ENCODE measurements around the gene TMEM52.

Gene TMEM52

GRCh38 chr1:1914101-1914970, 4.7 kb downstream of the TMEM52 start:
- no peak for DNase-seq

DNA sequence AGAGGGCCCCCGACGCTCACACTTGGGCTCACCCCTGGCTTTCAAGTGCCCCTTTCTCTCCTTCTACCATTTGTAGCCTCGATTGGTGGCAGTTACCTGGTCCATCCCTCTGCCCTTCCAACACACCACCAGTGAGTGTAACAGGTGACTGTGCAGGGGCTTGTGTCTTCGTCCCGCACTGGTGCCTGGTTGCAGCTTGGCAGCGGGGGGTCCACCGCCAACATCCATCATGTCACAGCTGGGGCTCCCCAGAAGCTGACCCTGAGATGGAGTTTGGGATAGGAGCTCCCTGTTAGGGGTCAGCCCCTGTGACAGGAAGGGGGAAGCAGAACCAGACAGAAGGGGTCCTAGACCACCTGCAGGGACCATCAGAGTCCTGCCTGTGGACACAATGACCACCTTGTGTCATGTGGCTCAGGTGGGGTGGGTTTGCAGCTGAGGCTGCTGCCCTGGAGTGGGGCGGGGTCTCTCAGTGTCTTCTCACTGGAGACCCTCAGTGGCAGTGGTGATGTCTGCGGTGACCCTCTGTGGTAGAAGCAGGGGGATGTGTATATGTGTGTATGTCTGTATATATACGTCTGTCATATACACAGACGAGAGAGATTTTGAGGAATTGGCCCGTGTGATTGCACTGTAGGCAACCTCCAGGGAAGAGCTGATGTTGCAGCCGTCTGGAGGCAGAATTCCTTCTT, 7.6 kb downstream of the TMEM52 start:
- DNase-seq, result no peak

- DNase-seq, result no peak
These were observed 8.3 kb downstream of the TMEM52 start for GRCh38 chr1:1910651-1911331.

- DNase-seq, result no peak
These were observed 9.0 kb downstream of the TMEM52 start for GRCh38 chr1:1910033-1910465.

DNA sequence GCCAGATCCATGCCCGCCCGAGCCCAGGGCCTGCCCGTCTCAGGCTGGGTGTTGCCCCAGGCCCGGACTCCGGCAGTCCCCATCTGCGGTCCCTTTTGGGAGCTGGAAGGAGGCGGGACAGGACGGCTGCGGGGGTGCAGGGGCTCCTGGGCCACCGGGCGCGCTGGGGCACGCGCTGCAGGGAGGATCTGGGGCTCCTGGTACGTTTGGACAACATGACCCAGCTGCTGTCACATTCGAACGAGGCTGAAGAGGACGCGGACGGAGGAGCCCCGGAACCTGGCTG, 10.6 kb downstream of the TMEM52 start:
- DNase-seq, result no peak

DNA sequence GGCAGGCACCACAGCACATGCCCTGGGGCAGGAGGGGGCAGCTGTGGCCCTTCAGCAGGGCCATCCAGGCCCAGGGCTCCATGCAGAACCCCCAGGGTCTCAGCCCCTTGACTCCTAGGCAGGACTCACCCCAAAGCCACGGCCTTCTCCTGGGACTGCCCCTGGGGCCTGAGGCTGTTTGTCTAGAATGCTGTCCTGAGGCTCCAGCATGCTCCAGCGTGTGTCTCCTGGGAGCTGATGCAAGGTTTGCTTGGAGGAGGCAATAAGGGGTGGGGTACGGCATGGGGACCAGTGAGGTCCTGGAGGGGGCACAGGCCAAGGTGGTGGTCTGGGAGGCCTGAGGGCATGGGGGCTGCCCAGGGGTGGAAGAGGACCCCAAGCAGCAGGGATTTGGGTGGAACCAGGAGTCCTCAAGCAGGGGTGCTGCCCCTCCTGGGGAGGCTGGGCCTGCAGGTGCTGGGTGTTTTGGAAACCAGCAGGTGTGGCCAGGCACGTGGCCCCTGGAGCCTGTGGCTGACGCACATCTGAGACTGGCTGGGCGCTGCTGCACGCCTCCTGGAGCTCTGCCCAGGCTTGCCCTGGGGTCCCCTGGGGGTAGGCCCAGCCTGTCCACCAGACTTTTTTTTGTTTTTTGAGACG, 11.9 kb downstream of the TMEM52 start:
- DNase-seq, result no peak

- peak; percentile 74 for DNase-seq
These were observed 12.6 kb downstream of the TMEM52 start for GRCh38 chr1:1906185-1907097.

DNA sequence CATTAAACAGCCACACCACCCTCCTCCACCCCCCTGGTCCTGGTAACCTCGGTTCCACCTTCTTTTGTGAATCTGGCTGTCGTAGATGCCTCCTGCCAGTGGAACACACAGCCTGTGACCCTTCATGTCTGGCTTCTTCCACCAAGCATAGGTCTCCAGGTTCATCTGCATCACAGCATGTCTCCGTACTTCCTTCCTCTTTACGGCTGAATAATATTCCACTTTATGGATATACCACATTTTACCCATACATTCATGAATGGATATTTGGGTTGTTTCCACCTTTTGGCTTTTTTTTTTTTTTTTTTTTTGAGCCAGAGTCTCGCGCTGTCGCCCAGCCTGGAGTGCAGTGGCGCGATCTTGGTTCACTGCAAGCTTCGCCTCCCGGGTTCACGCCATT, 15.9 kb downstream of the TMEM52 start:
- no peak for DNase-seq

- no peak for DNase-seq
These were observed 17.3 kb downstream of the TMEM52 start for GRCh38 chr1:1901641-1902294.

GRCh38 chr1:1900883-1901640, 18.0 kb downstream of the TMEM52 start:
- DNase-seq, result no peak

- DNase-seq, result no peak
These were observed 19.1 kb downstream of the TMEM52 start for GRCh38 chr1:1899967-1900327.

DNA sequence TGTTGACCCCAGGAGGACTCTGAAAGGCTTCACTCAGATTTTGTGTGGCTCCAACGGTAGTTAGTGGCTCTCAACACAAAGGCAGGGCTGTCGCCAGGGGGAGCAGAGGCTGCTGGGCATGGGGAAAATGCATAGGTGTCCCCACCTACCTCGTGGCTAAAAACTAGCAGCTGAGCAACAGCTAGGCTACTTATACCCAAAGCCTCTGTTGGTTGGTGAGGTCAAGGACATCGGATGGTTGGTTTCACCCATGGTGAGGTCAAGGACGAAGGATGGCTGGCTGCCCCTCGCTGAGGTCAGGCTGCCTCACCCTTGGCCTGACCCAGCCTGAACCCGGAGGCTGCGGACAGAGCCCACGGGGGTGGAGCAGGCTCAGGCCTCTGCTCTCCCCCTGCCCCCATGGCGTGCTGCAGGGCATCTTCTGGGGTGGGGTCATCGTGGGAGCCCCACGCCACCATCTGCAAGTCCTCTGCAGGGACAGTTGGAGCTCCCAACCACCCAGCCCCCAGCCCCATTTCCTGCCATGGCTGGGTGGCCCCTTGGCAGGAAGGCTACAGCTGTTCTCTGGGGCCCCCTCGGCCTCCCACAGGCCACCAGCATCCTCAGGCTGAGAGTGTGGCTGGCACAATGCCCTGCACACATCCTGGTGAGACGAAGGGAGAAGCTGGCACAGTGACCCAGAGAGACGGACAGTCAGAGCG, 19.7 kb downstream of the TMEM52 start:
- DNase-seq, result no peak

DNA sequence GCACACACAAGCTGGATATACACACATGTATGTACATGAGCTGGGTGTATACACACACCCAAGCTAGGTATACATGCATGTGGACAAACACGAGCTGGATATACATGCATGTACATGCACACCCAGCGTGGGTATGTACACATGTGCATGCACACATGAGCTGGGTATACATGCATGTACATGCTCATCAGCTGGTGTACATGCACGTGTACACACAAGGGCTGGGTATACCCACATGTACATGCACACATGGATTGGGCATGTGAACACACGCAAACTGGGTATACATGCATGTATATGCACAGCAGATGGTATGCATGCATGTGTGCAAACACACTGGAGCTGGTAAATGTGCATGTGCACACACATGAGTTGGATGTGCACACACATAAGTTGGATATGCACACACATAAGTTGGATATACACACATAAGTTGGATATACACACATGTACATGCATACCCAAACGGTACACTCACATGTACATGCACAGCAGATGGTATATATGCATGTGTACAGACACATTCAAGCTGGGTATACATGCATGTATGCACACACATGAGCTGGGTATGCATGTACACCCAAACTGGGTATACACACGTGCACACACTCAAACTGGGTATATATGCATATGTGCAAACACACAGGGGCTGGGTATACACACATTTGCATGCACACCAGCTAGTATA, 20.7 kb downstream of the TMEM52 start:
- DNase-seq, result no peak

GRCh38 chr1:1895456-1896336, 23.4 kb downstream of the TMEM52 start:
- no peak for DNase-seq

DNA sequence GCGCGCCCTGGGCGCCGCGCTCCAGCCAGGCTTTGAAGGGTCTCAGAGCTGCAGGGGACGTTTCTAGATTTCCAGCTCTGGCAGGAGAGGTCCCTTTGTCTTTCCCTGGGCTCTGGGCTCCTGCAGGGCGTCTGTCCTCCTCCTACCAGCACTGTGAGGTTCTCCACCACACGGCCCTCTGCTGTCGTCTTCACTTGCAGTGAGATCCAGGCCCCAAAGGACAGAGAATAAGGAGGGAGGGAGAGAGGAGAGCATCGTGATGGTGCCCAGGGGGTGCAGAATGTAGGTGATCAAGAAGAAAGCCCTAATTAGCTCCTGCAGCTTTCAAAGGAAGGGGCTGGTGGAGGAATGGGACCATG, 24.0 kb downstream of the TMEM52 start:
- no peak for DNase-seq

DNA sequence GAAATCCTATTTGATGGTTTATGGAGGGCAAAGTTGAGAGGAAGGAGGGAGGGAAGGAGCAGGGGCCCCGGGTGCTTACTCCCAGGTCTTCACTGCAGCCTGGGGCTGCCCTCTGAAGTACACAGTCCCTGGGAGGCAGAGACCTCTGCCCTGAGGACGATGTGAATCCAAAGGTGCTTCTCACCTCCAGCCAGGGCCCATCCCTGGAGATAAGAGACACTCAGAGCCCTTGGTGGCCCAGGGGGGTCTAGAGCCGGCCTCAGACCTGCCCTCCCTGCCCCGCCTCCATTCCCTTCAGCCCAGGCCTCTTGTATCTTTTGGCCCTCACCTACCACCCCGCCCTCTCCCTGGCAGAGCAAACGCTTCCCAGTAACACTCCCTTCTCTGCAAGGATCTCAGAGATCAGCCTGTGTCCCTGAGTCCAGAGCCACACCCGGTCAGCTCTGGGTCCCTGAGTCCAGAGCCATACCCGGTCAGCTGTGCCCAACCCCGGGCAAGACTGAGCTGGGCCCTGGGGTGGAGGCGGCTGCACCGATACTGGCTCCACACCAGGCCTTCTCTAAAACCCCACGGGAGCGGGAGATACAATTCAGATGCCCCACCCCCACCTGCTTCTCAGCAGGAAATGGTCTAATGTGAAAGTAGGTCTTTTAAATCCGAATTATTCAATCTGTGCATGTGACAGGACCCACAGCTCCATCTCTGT, 24.6 kb downstream of the TMEM52 start:
- no peak for DNase-seq

- DNase-seq, result no peak
These were observed 25.1 kb downstream of the TMEM52 start for GRCh38 chr1:1893997-1894353.

- DNase-seq, result no peak
These were observed 25.6 kb downstream of the TMEM52 start for GRCh38 chr1:1893291-1893985.

Data from activated naive CD4-positive, alpha-beta T cell treated with Interleukin-2 at 50 U/mL for 16 hours (primary cell).